ENCODE measurements around the gene PROK1.
"Not testable (repeated sequence)": the region's sequence is repeated elsewhere in the genome, so short reads cannot be mapped to it uniquely, and the experiment has no call there.

PROK1 gene

DNA sequence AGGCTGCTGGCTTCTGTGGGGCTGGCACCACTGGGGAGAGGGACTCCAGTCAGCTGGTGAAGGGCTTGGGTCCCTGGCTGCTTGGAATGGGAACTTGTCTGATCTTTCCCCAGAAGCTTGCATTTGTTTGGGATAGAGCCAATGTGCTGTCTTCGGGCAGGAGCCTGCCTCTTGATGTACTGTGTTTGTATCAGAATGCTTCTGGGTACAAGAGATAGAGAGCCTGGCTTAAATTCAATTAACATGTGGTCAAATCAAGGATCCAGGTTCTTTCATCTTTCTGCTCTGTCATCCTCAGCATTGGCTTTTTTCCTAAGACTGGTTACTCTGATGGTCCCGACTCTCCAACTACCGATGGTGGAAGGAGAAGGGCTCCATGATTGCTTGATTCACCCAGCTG is 16.0 kb upstream of the PROK1 start:
- no peak for DNase-seq

- no peak for DNase-seq
These were observed 14.3 kb upstream of the PROK1 start for GRCh38 chr1:110436635-110437034.

DNA sequence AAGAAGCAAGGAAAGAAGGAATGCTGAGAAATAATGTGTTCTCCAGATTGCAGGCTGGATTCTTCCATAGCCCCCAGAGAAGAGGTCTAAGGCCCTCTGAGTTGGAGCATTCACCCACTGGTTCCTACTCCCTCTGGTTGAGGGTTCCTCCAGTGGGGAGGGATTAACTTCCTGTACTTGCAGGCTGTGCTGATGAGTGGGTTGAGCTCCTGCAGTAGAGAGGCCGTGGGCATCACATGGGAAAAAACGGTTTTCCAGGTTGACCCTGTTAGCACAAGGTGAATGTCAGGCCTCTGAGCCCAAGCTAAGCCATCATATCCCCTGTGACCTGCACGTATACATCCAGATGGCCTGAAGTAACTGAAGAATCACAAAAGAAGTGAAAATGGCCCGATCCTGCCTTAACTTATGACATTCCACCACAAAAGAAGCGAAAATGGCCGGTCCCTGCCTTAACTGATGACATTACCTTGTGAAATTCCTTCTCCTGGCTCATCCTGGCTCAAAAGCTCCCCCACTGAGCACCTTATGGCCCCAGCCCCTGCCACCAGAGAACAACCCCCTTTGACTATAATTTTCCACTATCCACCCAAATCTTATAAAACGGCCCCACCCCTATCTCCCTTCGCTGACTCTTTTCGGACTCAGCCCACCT is 13.2 kb upstream of the PROK1 start:
- DNase-seq: not testable (repeated sequence)

GRCh38 chr1:110438893-110439292 is 12.1 kb upstream of the PROK1 start:
- no peak for DNase-seq

- not testable (repeated sequence) for DNase-seq
These were observed 11.1 kb upstream of the PROK1 start for GRCh38 chr1:110439873-110440272.

DNA sequence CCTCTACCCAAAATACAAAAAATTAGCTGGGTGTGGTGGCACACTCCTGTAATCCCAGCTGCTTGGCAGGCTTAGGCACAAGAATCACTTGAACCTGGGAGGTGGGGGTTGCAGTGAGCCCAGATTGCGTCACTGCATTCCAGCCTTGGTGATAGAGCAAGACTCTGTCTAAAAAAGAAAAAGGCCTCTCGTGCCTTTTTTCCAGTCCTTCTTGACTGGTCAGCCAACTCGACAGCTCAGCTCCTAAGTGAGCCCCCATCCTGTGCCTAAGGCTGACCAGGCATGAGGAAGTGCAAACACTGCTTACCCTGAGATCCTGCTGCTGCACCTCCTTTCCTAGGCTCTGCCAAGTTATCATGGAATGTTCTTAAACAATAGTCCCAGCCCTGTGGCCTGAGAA is 10.1 kb upstream of the PROK1 start:
- DNase-seq: no peak

DNA sequence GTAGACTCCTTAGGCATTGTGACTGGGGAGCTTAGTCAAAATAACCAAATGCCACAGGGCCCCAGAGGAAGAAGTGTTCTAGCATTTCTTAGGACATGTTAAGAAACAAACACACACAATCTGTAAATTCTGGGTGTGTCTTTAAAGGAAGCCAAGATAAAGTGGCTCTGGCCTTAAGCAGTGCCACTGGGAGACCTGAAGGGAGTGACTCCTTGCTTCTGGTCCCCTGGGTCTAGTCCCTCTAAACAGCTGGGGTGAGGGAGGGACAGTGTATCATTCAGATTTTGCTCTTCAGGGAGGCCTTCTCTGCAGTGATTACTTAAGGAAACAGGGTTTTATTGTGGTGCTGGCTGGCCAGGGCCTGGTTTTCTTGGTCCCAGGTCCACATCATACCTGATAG is 9.1 kb upstream of the PROK1 start:
- DNase-seq: no peak

- DNase-seq: no peak
These were observed 7.5 kb upstream of the PROK1 start for GRCh38 chr1:110443451-110443850.

- DNase-seq: no peak
These were observed 6.4 kb upstream of the PROK1 start for GRCh38 chr1:110444561-110444960.

DNA sequence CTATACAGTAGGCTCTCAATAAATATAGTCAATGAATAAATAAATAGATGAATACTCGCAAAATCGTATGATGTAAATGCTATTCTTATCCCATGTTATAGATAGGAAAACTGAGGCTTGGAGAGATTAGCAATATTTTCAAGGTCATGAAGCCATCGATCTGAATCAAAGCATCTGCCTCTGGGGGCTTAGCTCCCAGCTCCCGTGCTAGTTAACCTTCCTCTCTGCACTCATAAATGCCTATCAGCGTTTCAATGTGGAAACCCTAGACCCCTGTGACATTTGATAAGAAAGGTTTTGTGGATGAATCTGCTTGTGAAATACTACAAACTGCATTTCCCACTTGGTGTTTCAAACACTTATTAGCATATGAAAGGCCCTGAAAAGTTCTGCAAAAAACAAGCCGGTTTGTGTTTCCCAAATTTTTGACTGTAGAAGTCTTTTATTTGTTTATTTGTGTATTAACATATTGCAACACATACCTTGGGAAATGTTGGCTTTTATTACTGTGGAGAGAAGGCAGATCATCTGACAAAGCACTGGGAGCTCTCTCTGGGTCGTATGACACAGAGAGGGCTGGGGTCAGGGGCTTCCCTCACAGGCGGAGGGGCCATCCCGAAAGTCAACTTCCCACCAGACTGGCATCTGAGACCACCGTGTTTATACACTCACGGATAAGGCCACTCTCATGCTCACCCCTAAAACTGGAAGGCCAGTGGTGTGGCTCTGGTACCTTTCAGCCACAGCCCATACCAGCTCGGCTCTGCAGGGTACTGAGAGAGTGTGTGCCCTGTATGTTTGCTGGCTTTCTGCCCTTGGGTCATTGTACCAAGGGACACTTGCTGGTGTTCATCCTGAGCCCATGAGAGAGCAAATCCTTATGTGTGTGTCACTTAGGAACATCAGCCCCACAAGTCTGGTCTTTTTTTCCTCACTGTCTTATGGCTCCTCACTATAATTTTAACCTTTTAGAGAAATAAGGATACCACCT is 993 bp upstream of the PROK1 start:
- no peak for DNase-seq

DNA sequence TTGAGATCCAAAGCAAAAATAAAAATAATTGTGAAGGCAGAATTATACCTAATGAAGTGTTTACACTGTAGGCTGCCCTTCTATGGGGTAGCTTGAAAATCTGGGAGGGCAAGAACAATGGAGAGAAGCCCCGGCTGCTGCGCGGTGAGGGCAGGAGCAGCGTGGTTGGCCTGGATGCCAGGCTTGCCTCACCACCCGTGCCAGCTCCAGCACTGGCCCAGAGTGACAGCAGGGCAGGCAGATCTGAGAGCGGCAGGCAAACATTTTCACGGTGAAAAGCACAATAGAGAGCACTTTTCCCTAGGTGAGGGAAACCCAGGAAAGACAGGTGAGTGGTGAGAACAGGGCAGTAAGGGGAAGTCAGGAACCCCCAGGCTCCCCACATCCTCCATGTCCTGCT is 1.4 kb downstream of the PROK1 start:
- no peak for DNase-seq

- no peak for DNase-seq
These were observed 2.9 kb downstream of the PROK1 start for GRCh38 chr1:110453829-110454228.

DNA sequence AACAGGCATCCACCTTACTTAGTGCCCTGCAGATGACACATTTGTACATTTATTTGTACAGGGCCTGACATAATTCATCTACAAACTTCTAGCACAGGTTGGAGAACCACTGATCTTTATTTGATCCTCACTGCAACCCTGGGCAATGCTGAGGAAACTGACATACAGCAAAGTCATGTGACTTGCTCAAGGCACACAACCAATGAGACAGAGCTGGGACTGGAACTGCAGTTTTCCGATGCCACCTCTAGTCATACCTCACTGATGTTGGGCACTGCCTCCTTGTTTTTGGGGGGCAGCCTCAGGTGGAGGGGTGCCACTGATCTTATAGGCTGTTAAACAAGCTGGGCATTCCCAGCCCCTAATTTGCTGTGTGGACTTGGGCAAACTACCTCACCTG is 3.4 kb downstream of the PROK1 start:
- no peak for DNase-seq

DNA sequence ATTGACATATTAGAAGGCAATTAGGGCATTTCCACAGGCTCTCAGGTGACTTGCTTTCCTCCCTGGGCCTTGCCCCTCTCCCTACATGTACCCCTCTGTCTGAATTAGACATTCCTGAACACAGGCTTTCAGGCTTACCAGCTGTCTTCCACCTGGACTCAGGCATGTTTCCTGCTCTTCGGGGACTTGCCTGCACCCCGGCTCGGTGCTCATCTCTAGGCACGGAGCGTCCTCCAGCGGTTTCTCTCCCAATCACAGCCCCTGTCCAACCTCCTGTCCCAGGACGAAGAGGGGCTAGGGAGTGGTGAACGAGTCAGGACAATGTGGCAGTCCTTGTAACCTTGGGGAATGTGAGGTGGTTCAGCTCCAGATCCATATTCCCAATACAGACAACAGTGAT is 4.2 kb downstream of the PROK1 start:
- DNase-seq: no peak

DNA sequence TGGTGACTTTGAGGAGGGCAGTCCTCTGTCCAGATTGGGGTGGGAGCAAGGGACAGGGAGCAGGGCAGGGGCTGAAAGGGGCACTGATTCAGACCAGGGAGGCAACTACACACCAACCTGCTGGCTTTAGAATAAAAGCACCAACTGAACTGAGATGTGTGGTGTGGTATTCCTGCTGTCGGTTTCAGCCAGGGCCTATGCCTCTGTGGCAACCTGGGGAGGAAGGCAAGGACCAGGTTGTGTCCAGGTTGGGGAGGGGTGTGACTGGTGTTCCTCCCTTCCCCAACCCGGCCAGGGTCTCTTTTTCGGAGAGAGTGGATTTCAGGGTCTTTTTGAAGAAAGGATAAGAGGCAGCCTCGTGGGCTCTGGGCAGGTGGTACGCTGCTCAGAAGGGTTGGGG is 6.3 kb downstream of the PROK1 start:
- no peak for DNase-seq

DNA sequence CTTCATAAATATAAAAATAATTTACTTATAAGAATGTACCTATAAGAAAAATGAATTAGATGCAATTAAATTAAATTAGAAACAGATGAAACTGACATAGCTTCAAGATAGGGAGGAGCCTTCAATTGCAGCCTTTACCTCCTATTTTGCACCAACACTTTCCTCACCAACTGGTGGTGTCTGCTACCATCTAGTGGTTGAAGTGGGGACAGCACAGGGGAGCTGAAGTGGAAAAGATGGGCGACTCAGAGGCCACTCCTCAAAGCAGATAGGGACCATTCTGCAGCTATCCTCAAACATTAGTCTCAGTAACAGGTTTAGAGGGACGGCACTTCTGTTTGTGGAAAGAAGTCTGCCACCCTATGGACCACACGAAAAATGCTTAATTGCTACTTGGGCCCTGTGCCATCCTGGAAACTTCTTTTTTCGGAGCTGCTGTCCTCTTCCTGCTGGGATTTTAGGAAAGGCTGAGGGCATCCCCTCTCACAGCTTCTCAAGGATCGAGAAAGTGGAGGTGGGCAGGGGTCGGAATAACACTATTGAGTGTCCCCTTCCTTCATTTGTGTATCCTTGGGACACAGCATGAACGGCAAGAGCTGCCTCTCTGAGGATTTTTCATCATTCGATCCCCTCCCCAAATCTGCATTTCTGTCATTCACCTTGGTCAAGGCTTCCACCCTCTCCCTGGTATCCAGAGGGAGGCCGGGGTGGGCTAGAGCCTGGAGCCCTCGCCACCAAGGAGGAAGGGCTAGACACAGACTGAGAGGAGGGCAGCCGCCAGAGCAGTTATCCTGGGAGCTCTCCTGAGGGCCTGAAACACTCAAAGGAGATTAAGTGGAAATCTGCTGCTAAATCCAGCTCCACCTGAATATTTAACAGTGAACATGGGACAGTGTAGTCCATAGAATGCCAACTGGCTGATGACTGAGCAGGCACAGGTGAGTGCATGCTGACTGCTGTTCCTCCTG is 9.6 kb downstream of the PROK1 start:
- peak; percentile 45 for DNase-seq

DNA sequence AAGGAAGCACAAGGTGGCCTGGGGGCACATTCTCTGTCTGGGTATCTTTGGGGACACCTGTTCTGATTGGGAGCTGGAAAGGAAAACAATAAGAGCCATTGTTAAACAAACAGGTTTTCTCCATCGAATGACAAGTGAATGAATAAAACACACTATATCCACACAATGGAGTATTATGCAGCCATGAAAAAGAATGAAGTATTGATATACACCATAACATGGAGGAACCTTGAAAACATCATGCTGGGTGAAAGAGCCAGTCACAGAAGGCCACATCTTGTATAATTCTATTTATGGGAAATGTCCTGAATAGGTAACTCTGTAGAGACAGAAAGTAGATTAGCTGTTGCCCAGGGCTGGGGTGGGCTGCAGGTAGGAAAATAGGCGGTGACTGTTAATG is 11.1 kb downstream of the PROK1 start:
- no peak for DNase-seq

DNA sequence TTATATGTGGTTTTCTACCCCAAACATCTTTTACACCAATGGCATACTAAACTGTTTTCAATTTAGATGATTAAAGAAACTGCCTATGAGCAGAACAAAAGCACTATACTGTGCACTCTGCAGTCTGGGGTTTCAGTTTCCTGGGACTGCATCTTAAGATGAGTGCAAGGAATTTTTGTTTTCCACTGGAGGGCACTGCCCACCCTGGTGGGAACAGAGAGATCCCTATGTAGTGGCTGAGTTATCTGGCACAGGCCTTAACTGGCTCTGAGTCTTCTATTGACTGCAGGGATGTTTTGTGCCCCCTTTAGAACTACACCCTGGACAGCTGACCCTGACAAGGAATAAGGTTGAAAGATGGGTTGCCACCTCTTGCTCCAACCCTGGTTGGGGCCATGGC is 12.0 kb downstream of the PROK1 start:
- no peak for DNase-seq

- no peak for DNase-seq
These were observed 12.8 kb downstream of the PROK1 start for GRCh38 chr1:110463725-110464124.

- DNase-seq: no peak
These were observed 13.4 kb downstream of the PROK1 start for GRCh38 chr1:110464340-110464739.

DNA sequence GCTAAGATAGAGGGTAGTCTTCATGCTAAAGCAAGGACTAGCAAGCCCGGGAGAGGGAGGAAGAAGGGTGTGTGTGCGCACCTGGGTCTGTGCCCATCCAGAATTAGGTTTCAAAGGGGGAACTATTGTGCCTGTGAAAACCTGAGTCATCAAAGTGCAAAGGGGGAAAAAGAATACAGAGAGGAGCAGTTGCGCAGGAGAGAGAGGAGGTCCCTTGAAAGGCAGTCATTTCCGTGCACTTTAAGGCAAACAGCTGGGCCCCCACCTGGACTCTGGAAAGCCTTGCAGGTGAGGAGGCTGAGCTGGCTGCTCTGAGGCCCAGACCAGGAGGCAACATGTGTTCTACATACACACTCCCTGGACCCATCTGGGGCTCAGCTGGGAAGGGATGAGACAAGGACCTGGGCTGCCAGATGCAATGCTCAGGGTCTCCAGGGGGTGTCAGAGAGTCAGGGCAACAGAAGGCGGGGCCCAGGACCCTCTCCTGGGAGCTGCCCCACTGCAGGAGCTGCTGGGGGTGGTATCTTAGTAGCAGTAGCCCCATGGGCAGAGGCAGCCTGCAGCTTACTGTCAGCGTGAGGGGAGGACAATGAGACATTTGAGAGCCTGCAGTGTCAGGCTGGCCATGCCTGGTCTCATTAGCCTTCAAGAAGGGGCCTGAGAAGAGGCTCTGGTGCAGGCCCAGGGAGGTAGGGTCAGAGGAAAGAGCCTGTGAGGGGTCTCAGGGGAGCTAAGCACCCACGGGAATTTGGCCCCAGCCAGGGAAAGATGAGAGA is 14.3 kb downstream of the PROK1 start:
- no peak for DNase-seq

DNA sequence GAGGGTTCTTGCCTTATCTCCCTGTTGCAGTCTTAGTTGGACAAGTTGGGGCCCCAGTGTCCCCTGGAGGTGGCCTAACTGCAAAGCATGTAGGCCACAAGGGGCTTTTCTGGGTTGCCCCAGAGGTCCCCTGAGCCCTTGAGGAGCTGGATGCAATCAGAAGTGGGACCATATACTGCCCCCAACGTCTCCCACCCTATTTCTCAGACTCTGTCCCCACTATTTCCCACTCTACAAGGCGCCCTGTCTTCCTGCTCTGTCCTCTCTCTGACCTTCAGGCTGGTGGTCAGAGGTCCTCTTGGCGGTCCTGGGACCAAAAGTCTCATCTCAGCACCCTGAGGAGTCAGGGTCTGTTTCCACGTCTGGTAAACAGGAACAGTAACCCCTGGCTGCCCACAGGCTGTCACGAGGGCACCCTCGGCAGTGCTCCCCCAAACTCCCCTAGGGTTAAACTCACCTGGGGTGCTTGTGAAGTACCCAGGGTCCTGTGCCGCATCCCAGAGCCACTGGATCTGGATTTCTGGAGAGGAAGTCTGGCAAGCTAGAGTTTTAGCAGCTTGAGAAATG is 14.9 kb downstream of the PROK1 start:
- DNase-seq: no peak
